Neural cell (in vitro differentiated cells): ENCODE measurements around the gene MERTK. TPM values are rescaled to one million over a fixed set of nuclear protein-coding genes. Genes with fewer than 3 reads are reported as not detected.

Experiments
- H2AFZ ChIP-seq: fragments of 200-600, 300-800 bp; sonication (generic), shearing (Covaris generic); 2 replicates; pipeline ENCODE4 v1.6.0; 2014; ENCODE audit warnings: low read depth, mild to moderate bottlenecking, antibody characterized with exemption, low read length, moderate library complexity
- H3F3A ChIP-seq: fragments of 200-600 bp; shearing (Covaris generic); 2 replicates; pipeline ENCODE4 v1.6.1; 2016; ENCODE audit warnings: mild to moderate bottlenecking, moderate library complexity, mixed read lengths, antibody characterized with exemption, low read length; ENCODE audit not compliant: insufficient read depth, poor library complexity, severe bottlenecking
- H3K27ac ChIP-seq: fragments of 200-600, 300-800 bp; sonication (generic), shearing (Covaris generic); 2 replicates; pipeline ENCODE4 v1.5.1; 2014; ENCODE audit warnings: mild to moderate bottlenecking, low read length, moderate library complexity
- H3K27me3 ChIP-seq: fragments of 300-800, 200-600 bp; sonication (generic), shearing (Covaris generic); 2 replicates; pipeline ENCODE4 v1.6.0; 2014; ENCODE audit warnings: mild to moderate bottlenecking, low read depth, low read length, moderate library complexity; ENCODE audit not compliant: insufficient read depth
- H3K36me3 ChIP-seq: fragments of 300-800, 200-600 bp; sonication (generic), shearing (Covaris generic); 2 replicates; pipeline ENCODE4 v1.5.1; 2014; ENCODE audit warnings: mild to moderate bottlenecking, antibody characterized with exemption, low read length, moderate library complexity; ENCODE audit not compliant: insufficient read depth
- H3K4me2 ChIP-seq: fragments of 300-800, 200-600 bp; sonication (generic), shearing (Covaris generic); 2 replicates; pipeline ENCODE4 v1.6.0; 2014; ENCODE audit warnings: mild to moderate bottlenecking, low read length
- H3K4me3 ChIP-seq: fragments of 300-800, 200-600 bp; sonication (generic), shearing (Covaris generic); 2 replicates; pipeline ENCODE4 v1.5.1; 2014; ENCODE audit warnings: mild to moderate bottlenecking, low read length, moderate library complexity
- H3K79me2 ChIP-seq: fragments of 200-600 bp; shearing (Covaris generic); replicated peaks from 2 replicates; pipeline ENCODE4 v1.6.0; 2014; ENCODE audit warnings: mild to moderate bottlenecking, low read length, moderate library complexity; ENCODE audit not compliant: insufficient read depth
- H3K9ac ChIP-seq: fragments of 300-800, 200-600 bp; sonication (generic), shearing (Covaris generic); 2 replicates; pipeline ENCODE4 v1.6.1; 2016; ENCODE audit warnings: mild to moderate bottlenecking, low read length, mixed read lengths
- H3K9me2 ChIP-seq: fragments of 200-600 bp; shearing (Covaris generic); 2 replicates; pipeline ENCODE4 v1.6.1; 2016; ENCODE audit warnings: mild to moderate bottlenecking, low read length, mixed read lengths; ENCODE audit not compliant: insufficient read depth
- H3K9me3 ChIP-seq: fragments of 200-600, 300-800 bp; sonication (generic), shearing (Covaris generic); 2 replicates; pipeline ENCODE4 v1.6.1; 2016; ENCODE audit warnings: mild to moderate bottlenecking, mixed run types, low read length, moderate library complexity, mixed read lengths
- H4K20me1 ChIP-seq: fragments of 200-600 bp; shearing (Covaris generic); 2 replicates; pipeline ENCODE4 v1.6.1; 2016; ENCODE audit warnings: mild to moderate bottlenecking, mixed run types; ENCODE audit not compliant: insufficient read depth
- CTCF ChIP-seq: fragments of 450-650 bp; IDR thresholded peaks from 2 replicates; pipeline ENCODE4 v1.5.1; 2014; ENCODE audit warnings: antibody characterized with exemption, mild to moderate bottlenecking, moderate library complexity; ENCODE audit not compliant: poor library complexity, severe bottlenecking
- EP300 ChIP-seq: fragments of 450-650 bp; conservative IDR thresholded peaks from 2 replicates; pipeline ENCODE4 v1.6.1; 2014; ENCODE audit warnings: antibody characterized with exemption, mild to moderate bottlenecking, moderate library complexity; ENCODE audit not compliant: poor library complexity, severe bottlenecking
- EZH2 ChIP-seq: fragments of 200-600, 300-800 bp; shearing (Covaris generic), sonication (generic); IDR thresholded peaks from 2 replicates; pipeline ENCODE4 v1.6.1; 2014; ENCODE audit warnings: antibody characterized with exemption, low read length, borderline replicate concordance, mild to moderate bottlenecking; ENCODE audit not compliant: insufficient read depth, poor library complexity, severe bottlenecking
- MXI1 ChIP-seq: fragments of 450-650 bp; conservative IDR thresholded peaks from 2 replicates; pipeline ENCODE4 v1.6.1; 2014; ENCODE audit warnings: antibody characterized with exemption, mild to moderate bottlenecking; ENCODE audit not compliant: poor library complexity, severe bottlenecking
- POLR2AphosphoS5 ChIP-seq: IDR thresholded peaks from 2 replicates; pipeline ENCODE4 v1.6.1; 2012
- RAD21 ChIP-seq: fragments of 450-650 bp; conservative IDR thresholded peaks from 2 replicates; pipeline ENCODE4 v1.6.1; 2014; ENCODE audit warnings: antibody characterized with exemption, mild to moderate bottlenecking, moderate library complexity
- REST ChIP-seq: IDR thresholded peaks from 2 replicates; pipeline ENCODE4 v1.6.1; 2012; ENCODE audit warnings: borderline replicate concordance
- SMC3 ChIP-seq: fragments of 450-650 bp; conservative IDR thresholded peaks from 2 replicates; pipeline ENCODE4 v1.6.1; 2014; ENCODE audit warnings: antibody characterized with exemption, mild to moderate bottlenecking, moderate library complexity; ENCODE audit not compliant: poor library complexity
- TAF1 ChIP-seq: IDR thresholded peaks from 2 replicates; pipeline ENCODE4 v1.6.1; 2012; ENCODE audit warnings: low read depth
- polyA plus RNA-seq: library from polyadenylated mRNA; depleted of rRNA; stranded (reverse); fragments of >200 nt; gene quantifications from 2 replicates; pipeline ENCODE4 v1.2.3, GENCODE V29; 2014

MERTK gene
- polyA plus RNA-seq, 1 donor from 2014 or later, result 0.53 TPM

DNA sequence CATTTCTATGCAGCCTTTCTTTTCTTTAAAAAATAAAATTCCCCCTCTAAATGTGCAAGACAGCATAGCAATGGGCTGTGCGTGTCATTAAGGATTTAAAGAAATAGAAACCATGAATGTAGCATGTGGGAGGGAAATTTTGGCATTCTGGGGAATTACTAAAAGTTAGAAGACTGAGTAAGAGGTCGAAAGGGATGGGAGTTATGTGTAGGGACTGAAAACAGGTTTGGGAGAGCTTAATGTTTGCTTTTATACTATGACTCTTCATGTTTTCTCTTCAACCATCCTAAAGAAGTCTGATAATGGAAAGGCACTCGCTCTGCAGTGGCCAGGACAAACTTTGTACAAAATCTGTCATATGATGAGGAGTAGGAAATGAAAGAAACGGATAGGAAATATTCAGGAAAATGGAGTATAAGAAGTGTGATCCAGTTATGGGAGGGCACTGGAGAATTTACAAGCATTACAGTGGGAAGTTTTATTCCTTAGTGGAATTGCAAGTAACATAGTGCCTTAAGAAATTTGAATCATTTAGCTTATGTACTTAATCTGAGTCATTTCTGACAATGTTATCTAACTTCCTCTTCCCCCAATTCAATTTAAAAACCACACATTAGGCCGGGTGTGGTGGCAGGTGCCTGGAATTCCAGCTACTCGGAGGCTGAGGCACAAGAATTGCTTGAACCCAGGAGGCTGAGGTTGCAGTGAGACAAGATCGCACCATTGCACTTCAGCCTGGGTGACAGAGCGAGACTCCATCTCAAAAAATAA is 177.3 kb downstream of the MERTK start:
- no peak overlapping the region for H3K9ac ChIP-seq
- no peaks in the 10 kb centered on the region for H3K9me2 ChIP-seq
- no peaks in the 10 kb centered on the region for H3F3A ChIP-seq
- no peak overlapping the region for H3K4me3 ChIP-seq
- H3K9me3 ChIP-seq, result peaks cover 6% of the 10 kb centered on the region
- H3K27me3 ChIP-seq, result no peaks in the 10 kb centered on the region
- H4K20me1 ChIP-seq, result no peaks in the 10 kb centered on the region
- no peak overlapping the region for H2AFZ ChIP-seq
- peaks cover 6% of the 10 kb centered on the region for H3K36me3 ChIP-seq
- no peaks in the 10 kb centered on the region for H3K79me2 ChIP-seq
- H3K4me2 ChIP-seq, result no peak overlapping the region
- TF ChIP-seq TAF1 (no peak), RAD21 (no peak), MXI1 (no peak), REST (no peak), EP300 (no peak), CTCF (no peak), EZH2 (no peak), SMC3 (no peak)
- no peak overlapping the region for H3K27ac ChIP-seq

- Histone ChIP-seq H3K79me2 (no peaks in the 10 kb centered on the region), H3F3A (no peaks in the 10 kb centered on the region), H3K27ac (no peak overlapping the region), H3K36me3 (peaks cover 8% of the 10 kb centered on the region), H3K9me2 (no peaks in the 10 kb centered on the region), H3K9ac (no peak overlapping the region), H3K9me3 (peaks cover 6% of the 10 kb centered on the region), H4K20me1 (no peaks in the 10 kb centered on the region), H2AFZ (no peak overlapping the region), H3K4me3 (no peak overlapping the region), H3K27me3 (no peaks in the 10 kb centered on the region), H3K4me2 (no peak overlapping the region)
- TF ChIP-seq CTCF (no peak), REST (no peak), RAD21 (no peak), EZH2 (no peak), TAF1 (no peak), SMC3 (no peak), EP300 (no peak), POLR2AphosphoS5 (no peak), MXI1 (no peak)
These were observed 179.4 kb downstream of the MERTK start for GRCh38 chr2:112077814-112078213.
